Measurements from ENCODE around the gene BICRAL.
A peak's percentile ranks its signal among the peaks of the same experiment; 100 is the strongest.
"Not testable (repeated sequence)": the region's sequence is repeated elsewhere in the genome, so short reads cannot be mapped to it uniquely, and the experiment has no call there.

BICRAL gene

GRCh38 chr6:42781796-42782688 is at the start of gene BICRAL:
BICRAL (plus strand) TSS chr6:42782052; CDS start chr6:42822023, 39,971 bp downstream.
- DNase-seq: peak; percentile 46 to 78

GRCh38 chr6:42733867-42734481 is 47.9 kb upstream of the BICRAL start:
- DNase-seq: not testable (repeated sequence)

- DNase-seq: no peak
Observed at GRCh38 chr6:42735976-42736375, 45.9 kb upstream of the BICRAL start.

GRCh38 chr6:42740725-42741124 is 41.1 kb upstream of the BICRAL start:
- DNase-seq: no peak

GRCh38 chr6:42742116-42742894 is 39.5 kb upstream of the BICRAL start:
- peak; percentile 92 to 99 for DNase-seq

- peak in 1 of 2 experiments; percentile 32 for DNase-seq
Observed at GRCh38 chr6:42744351-42744893, 37.4 kb upstream of the BICRAL start.

GRCh38 chr6:42745083-42745639 is 36.7 kb upstream of the BICRAL start:
- peak; percentile 35 to 47 for DNase-seq

- peak; percentile 97 to 98 for DNase-seq
Observed at GRCh38 chr6:42745640-42746462, 36.0 kb upstream of the BICRAL start, which contains the start of gene TBCC. TBCC (minus strand) TSS chr6:42746103; CDS start chr6:42746073, 30 bp downstream.

GRCh38 chr6:42746463-42747391 is 35.1 kb upstream of the BICRAL start:
- peak; percentile 95 to 96 for DNase-seq

- no peak for DNase-seq
Observed at GRCh38 chr6:42748203-42748898, 33.5 kb upstream of the BICRAL start.

- no peak for DNase-seq
Observed at GRCh38 chr6:42751055-42751454, 30.8 kb upstream of the BICRAL start.

GRCh38 chr6:42754759-42755158 is 27.1 kb upstream of the BICRAL start:
- no peak for DNase-seq

- no peak for DNase-seq
Observed at GRCh38 chr6:42756722-42757121, 25.1 kb upstream of the BICRAL start.

- DNase-seq: peak in 1 of 2 experiments; percentile 37
Observed at GRCh38 chr6:42758756-42759430, 23.0 kb upstream of the BICRAL start.

- DNase-seq: no peak
Observed at GRCh38 chr6:42761287-42762067, 20.4 kb upstream of the BICRAL start.

GRCh38 chr6:42762426-42762859 is 19.4 kb upstream of the BICRAL start:
- no peak for DNase-seq

- DNase-seq: no peak
Observed at GRCh38 chr6:42762950-42763349, 18.9 kb upstream of the BICRAL start.
